Esophagus muscularis mucosa (tissue), 4 donors: Measurements from ENCODE around the gene KRTAP5-4. TPM values are rescaled to one million over a fixed set of nuclear protein-coding genes. Genes with fewer than 3 reads are reported as not detected.
"Not testable (repeated sequence)": the region's sequence is repeated elsewhere in the genome, so short reads cannot be mapped to it uniquely, and the experiment has no call there.

Experiments
- DNase-seq: peaks from one replicate; pipeline ENCODE4 v3.0.0-alpha.2; 2017; ENCODE audit errors: extremely low spot score
- H3K27ac ChIP-seq, 4 donors: fragments of 200-600 bp; sonication (generic); replicated peaks in 1 of 4; 1 replicate in 3 of 4; 2 replicates in 1 of 4; pipeline ENCODE4 v1.5.1; 2016 to 2019; ENCODE audit warnings: mild to moderate bottlenecking in 1 of 4
- H3K27me3 ChIP-seq, 4 donors: fragments of 200-600 bp; sonication (generic); one replicate each; pipeline versions ENCODE4 v1.5.1 to v1.6.0; 2016 to 2019
- H3K36me3 ChIP-seq, 4 donors: fragments of 200-600 bp; sonication (generic); one replicate each; pipeline ENCODE4 v1.5.1; 2016 to 2019
- H3K4me1 ChIP-seq, 4 donors: fragments of 200-600 bp; sonication (generic); one replicate each; pipeline ENCODE4 v1.5.1; 2016 to 2019
- H3K4me3 ChIP-seq, 4 donors: fragments of 200-600 bp; sonication (generic); 1 replicate in 2 of 4; 2 replicates in 2 of 4; pipeline ENCODE4 v1.5.1; 2016 to 2019; ENCODE audit warnings: mild to moderate bottlenecking in 4 of 4, moderate library complexity in 1 of 4
- H3K9me3 ChIP-seq, 4 donors: fragments of 200-600 bp; sonication (generic); 1 replicate in 3 of 4; 2 replicates in 1 of 4; pipeline ENCODE4 v1.5.1; 2016 to 2019
- EP300 ChIP-seq: sonication (generic); formaldehyde crosslinking; IDR thresholded peaks from one replicate; pipeline ENCODE4 v1.6.1; 2017; ENCODE audit warnings: antibody characterized with exemption
- POLR2A ChIP-seq: fragments of 450-650 bp; IDR thresholded peaks from one replicate; pipeline ENCODE4 v1.6.1; 2017; ENCODE audit warnings: antibody characterized with exemption, moderate library complexity, mild to moderate bottlenecking, low read depth
- POLR2AphosphoS5 ChIP-seq, 2 donors: sonication (generic); formaldehyde crosslinking; IDR thresholded peaks; one replicate each; pipeline ENCODE4 v1.6.1; 2017; ENCODE audit warnings: antibody characterized with exemption in 2 of 2
- WGBS: methylation state at CpG from one replicate; pipeline ENCODE4 v1.1.5; 2018; 5-methylcytosine and 5-hydroxymethylcytosine counted together
- intact Hi-C: fragments of 100-400 bp; cut with DNase I; formaldehyde crosslinking; loops from one replicate; pipeline ENCODE4 v1.15.1; 2023
- total RNA-seq, 4 donors: library from RNA; depleted of rRNA; stranded (reverse); fragments of >200 nt; gene quantifications; one replicate each; pipeline versions ENCODE4 v1.1.0 to v1.2.1, GENCODE V29; 2016
- TF ChIP-seq, protein P1 (sequence below), 3 experiments: fragments of 200-600 bp in 2 of 3; fragments of 450-650 bp in 1 of 3; sonication (generic) in 2 of 3; IDR thresholded peaks; one replicate each; pipeline ENCODE4 v1.5.1; 2017 to 2019; ENCODE audit warnings: antibody characterized with exemption in 3 of 3, mild to moderate bottlenecking in 2 of 3, moderate library complexity in 1 of 3

The KRTAP5-4 gene, protein sequence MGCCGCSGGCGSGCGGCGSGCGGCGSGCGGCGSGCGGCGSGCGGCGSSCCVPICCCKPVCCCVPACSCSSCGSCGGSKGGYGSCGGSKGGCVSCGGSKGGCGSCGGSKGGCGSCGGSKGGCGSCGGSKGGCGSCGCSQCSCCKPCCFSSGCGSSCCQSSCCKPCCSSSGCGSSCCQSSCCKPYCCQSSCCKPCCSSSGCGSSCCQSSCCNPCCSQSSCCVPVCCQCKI
- not detected for total RNA-seq

DNA sequence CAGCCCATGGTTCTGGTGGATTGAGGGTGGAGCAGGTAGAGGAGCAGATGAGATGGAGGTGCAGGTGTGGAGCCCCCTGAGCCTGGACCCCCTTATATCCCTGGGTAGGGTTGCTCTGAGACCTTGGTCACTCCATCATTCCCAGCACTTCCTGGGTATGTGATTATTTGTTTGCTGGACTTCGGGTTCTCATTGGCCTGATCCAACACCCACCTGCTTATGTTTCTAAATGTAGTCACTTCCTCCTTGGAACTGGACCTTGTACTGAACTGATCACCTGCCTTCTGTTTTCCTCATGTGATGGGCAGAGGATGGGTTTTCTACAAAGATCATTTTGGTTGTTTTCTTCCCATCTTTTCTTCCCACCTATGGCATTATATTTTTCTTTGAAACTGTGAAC is at the start of gene KRTAP5-4:
Gene KRTAP5-4, minus strand, starts transcription at position 53 of the 400 bp plus-strand sequence. Its CDS starts 45 bp downstream, at position 8.
- Histone ChIP-seq H3K9me3 (no peaks in the 10 kb centered on the region), H3K27me3 (peaks cover 0 to 32% (median 0%) of the 10 kb centered on the region in 4 donors), H3K4me1 (no peaks in the 10 kb centered on the region), H3K36me3 (no peaks in the 10 kb centered on the region), H3K27ac (no peak within 1 kb of the TSS), H3K4me3 (no peak within 1 kb of the TSS)
- 54% methylated on average over 1 of the region's 1 CpG for WGBS
- TF ChIP-seq, protein P1, sequence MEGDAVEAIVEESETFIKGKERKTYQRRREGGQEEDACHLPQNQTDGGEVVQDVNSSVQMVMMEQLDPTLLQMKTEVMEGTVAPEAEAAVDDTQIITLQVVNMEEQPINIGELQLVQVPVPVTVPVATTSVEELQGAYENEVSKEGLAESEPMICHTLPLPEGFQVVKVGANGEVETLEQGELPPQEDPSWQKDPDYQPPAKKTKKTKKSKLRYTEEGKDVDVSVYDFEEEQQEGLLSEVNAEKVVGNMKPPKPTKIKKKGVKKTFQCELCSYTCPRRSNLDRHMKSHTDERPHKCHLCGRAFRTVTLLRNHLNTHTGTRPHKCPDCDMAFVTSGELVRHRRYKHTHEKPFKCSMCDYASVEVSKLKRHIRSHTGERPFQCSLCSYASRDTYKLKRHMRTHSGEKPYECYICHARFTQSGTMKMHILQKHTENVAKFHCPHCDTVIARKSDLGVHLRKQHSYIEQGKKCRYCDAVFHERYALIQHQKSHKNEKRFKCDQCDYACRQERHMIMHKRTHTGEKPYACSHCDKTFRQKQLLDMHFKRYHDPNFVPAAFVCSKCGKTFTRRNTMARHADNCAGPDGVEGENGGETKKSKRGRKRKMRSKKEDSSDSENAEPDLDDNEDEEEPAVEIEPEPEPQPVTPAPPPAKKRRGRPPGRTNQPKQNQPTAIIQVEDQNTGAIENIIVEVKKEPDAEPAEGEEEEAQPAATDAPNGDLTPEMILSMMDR (IDR thresholded peaks at IDR 0.05) = no peak
- TF ChIP-seq POLR2AphosphoS5 (IDR thresholded peaks at IDR 0.05) (no peak), EP300 (no peak), POLR2A (no peak)
- no peak for DNase-seq
- intact Hi-C loops = no loop called here

- no peaks in the 10 kb centered on the region for H3K9me3 ChIP-seq
- no peak for DNase-seq
- WGBS = 66% methylated on average over 11 of the region's 11 CpGs
- intact Hi-C loops = no loop called here
- no peak overlapping the region for H3K4me3 ChIP-seq
- peaks cover 0 to 6% (median 0%) of the 10 kb centered on the region in 4 donors for H3K4me1 ChIP-seq
- H3K36me3 ChIP-seq = no peaks in the 10 kb centered on the region
- H3K27me3 ChIP-seq = peaks cover 0 to 52% (median 6%) of the 10 kb centered on the region in 4 donors
- no peak for TF ChIP-seq EP300
- no peak for TF ChIP-seq POLR2A
- TF ChIP-seq, protein P1 (IDR thresholded peaks at IDR 0.05) = no peak
- TF ChIP-seq POLR2AphosphoS5 (IDR thresholded peaks at IDR 0.05) = no peak
- H3K27ac ChIP-seq = no peak overlapping the region
Measured at GRCh38 chr11:1671658-1672057, 49.7 kb upstream of the KRTAP5-4 start.

DNA sequence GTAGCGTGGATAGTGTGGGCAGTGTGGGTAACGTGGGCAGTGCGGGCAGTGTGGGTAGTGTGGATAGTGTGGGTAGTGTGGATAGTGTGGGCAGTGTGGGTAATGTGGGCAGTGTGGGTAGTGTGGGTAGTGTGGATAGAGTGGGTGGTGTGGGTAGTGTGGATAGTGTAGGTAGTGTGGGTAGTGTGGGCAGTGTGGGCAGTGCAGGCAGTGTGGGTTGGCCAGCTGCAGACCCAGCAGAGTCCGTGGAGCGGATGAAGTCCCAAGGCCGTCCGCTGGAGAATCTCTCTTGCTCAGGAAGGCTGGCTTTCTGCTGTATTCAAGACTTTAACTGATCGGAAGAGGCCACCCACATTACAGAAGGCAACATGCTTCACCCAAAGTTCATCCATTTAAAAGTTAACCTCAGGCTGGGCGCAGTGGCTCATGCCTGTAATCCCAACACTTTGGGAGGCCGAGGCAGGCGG is 49.0 kb upstream of the KRTAP5-4 start:
- Histone ChIP-seq H3K36me3 (no peaks in the 10 kb centered on the region), H3K4me3 (no peak overlapping the region), H3K27me3 (peaks cover 0 to 47% (median 6%) of the 10 kb centered on the region in 4 donors), H3K27ac (no peak overlapping the region), H3K9me3 (no peaks in the 10 kb centered on the region), H3K4me1 (peaks cover 0 to 6% (median 0%) of the 10 kb centered on the region in 4 donors)
- intact Hi-C loops = no loop called here
- TF ChIP-seq, protein P1 (IDR thresholded peaks at IDR 0.05) = no peak
- TF ChIP-seq EP300 = no peak
- WGBS = 86% methylated on average over 11 of the region's 11 CpGs
- DNase-seq = no peak

GRCh38 chr11:1670457-1670856 is 48.5 kb upstream of the KRTAP5-4 start:
- 100% methylated on average over 1 of the region's 1 CpG for WGBS
- intact Hi-C loops, H3K4me1 ChIP-seq, H3K4me3 ChIP-seq, H3K36me3 ChIP-seq, H3K27ac ChIP-seq, DNase-seq, H3K9me3 ChIP-seq: not testable (repeated sequence)
- peaks cover 0 to 47% (median 6%) of the 10 kb centered on the region in 4 donors for H3K27me3 ChIP-seq

DNA sequence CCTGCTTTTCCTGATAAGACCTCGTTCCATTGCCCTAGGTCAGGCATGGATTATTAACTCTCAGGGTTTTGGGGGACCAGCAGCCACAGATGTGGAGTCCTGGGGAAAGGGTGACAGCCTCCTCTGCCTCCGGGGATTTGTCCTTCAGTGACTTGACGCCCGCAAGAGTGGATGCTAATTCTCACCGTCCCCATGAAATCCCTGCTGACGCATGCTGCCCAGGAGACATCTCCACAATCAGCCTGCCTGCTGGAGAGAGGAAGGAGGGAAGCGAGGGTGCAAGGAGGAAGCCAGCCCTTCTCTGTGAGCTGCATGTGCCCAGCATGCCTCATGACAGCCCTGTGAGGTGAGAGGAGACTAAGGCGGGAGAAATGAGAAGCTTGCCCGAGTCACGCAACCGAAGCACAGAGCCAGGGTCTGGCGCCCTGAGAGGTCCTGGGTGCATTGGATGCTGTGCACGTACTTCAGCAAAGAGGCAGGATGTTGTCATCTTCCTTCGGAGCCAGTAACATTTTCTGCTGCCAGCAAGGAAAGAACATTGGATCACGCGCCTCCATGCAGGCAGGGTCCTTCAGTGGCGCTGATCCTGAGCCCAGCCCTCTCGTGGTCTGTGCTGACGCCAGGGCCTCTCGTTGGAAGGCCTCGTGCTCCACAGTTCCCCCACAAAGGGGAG is 47.7 kb upstream of the KRTAP5-4 start:
- Histone ChIP-seq H3K36me3 (no peaks in the 10 kb centered on the region), H3K4me3 (no peak overlapping the region), H3K9me3 (no peaks in the 10 kb centered on the region), H3K27ac (no peak overlapping the region), H3K4me1 (peaks cover 0 to 6% (median 0%) of the 10 kb centered on the region in 4 donors), H3K27me3 (peaks cover 0 to 41% (median 6%) of the 10 kb centered on the region in 4 donors)
- DNase-seq = no peak
- 54% methylated on average over 12 of the region's 21 CpGs for WGBS
- intact Hi-C loops = no loop called here
- TF ChIP-seq, protein P1 (IDR thresholded peaks at IDR 0.05) = no peak
- TF ChIP-seq EP300 (no peak), POLR2A (no peak), POLR2AphosphoS5 (IDR thresholded peaks at IDR 0.05) (no peak)
